GM21576 (cell line): ENCODE results near the gene KIF2C.
"Not testable (repeated sequence)": the region's sequence is repeated elsewhere in the genome, so short reads cannot be mapped to it uniquely, and the experiment has no call there.

ENCODE experiments used
- ATAC-seq: cut with Tn5 transposase; IDR thresholded peaks from one replicate; pipeline ENCODE4 v1.9.1; 2021; ENCODE audit warnings: mild to moderate bottlenecking, moderate library complexity; ENCODE audit not compliant: unreplicated experiment

The KIF2C gene

GRCh38 chr1:44718091-44718490, 21.5 kb upstream of the KIF2C start:
- no peak for ATAC-seq

GRCh38 chr1:44719318-44719717, 20.3 kb upstream of the KIF2C start:
- no peak for ATAC-seq

- no peak for ATAC-seq
Observed at GRCh38 chr1:44720281-44720680, 19.4 kb upstream of the KIF2C start.

- peak; percentile 71 for ATAC-seq
Observed at GRCh38 chr1:44721485-44722361, 17.9 kb upstream of the KIF2C start.

GRCh38 chr1:44723064-44723463, 16.6 kb upstream of the KIF2C start:
- ATAC-seq = no peak

- no peak for ATAC-seq
Observed at GRCh38 chr1:44723496-44724295, 15.9 kb upstream of the KIF2C start.

GRCh38 chr1:44724296-44724954, 15.2 kb upstream of the KIF2C start:
- ATAC-seq = no peak

- ATAC-seq = no peak
Observed at GRCh38 chr1:44724955-44725698, 14.5 kb upstream of the KIF2C start.

- peak; percentile 54 for ATAC-seq
Observed at GRCh38 chr1:44730741-44731512, 8.7 kb upstream of the KIF2C start, which contains the start of gene RNU5D-1. TSS of gene RNU5D-1 (minus strand) at chr1:44731170.

GRCh38 chr1:44733365-44733764, 6.3 kb upstream of the KIF2C start:
- no peak for ATAC-seq

- no peak for ATAC-seq
Observed at GRCh38 chr1:44733784-44734183, 5.9 kb upstream of the KIF2C start.

GRCh38 chr1:44735992-44736391, 3.6 kb upstream of the KIF2C start:
- no peak for ATAC-seq

GRCh38 chr1:44738953-44739306, 707 bp upstream of the KIF2C start:
- not testable (repeated sequence) for ATAC-seq

GRCh38 chr1:44740179-44740617, 561 bp downstream of the KIF2C start:
- no peak for ATAC-seq

- ATAC-seq = no peak
Observed at GRCh38 chr1:44743211-44743610, 3.6 kb downstream of the KIF2C start.

GRCh38 chr1:44747878-44748277, 8.2 kb downstream of the KIF2C start:
- ATAC-seq = no peak

GRCh38 chr1:44757420-44757819, 17.8 kb downstream of the KIF2C start:
- ATAC-seq = no peak

- no peak for ATAC-seq
Observed at GRCh38 chr1:44759077-44759476, 19.4 kb downstream of the KIF2C start.

- no peak for ATAC-seq
Observed at GRCh38 chr1:44760876-44761275, 21.2 kb downstream of the KIF2C start.

- not testable (repeated sequence) for ATAC-seq
Observed at GRCh38 chr1:44766421-44766820, 26.8 kb downstream of the KIF2C start.
